Measurements from ENCODE around the gene SDK2.

DNA sequence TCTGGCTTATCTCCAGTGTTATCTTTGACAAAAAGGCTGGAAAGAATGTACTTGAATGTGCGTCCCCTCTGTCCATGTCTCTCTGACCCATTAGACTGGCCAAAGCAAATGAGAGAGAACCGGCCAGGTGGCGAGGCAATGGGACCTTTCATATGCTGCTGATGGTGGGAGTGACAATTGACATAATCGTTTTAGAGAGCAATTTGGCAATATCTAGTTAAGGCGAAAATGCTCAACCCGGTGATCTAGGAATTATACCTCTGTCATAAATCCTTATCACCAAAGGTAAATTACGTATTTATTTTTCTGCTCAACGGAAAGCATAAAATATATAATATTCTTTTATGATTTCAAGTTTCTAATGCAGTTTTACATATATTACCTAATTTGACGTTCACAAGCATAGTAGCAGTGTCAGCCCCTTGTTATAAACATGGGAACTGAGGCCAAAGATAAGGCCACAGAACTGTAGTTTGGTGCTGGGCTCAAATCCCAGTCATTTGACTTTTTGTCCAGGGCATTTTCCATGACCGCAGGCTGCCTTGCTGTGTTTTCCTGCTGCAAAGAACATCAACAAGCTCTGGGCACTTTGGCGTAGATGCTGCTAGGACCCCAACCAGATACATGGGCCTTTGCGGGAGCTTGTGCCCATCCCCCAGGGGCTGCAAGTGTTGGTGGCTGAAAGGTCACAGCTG is 14.7 kb upstream of the SDK2 start:
- TF ChIP-seq NFE2L2 (IDR thresholded peaks at IDR 0.05; ENCODE audit: low read depth, low read length) (no peak), POLR2A (IDR thresholded peaks at IDR 0.05; ENCODE audit: low read depth, low read length) (no peak), SMC3 (IDR thresholded peaks at IDR 0.05; ENCODE audit: low read depth, low read length) (no peak)
- TF ChIP-seq, protein P1, sequence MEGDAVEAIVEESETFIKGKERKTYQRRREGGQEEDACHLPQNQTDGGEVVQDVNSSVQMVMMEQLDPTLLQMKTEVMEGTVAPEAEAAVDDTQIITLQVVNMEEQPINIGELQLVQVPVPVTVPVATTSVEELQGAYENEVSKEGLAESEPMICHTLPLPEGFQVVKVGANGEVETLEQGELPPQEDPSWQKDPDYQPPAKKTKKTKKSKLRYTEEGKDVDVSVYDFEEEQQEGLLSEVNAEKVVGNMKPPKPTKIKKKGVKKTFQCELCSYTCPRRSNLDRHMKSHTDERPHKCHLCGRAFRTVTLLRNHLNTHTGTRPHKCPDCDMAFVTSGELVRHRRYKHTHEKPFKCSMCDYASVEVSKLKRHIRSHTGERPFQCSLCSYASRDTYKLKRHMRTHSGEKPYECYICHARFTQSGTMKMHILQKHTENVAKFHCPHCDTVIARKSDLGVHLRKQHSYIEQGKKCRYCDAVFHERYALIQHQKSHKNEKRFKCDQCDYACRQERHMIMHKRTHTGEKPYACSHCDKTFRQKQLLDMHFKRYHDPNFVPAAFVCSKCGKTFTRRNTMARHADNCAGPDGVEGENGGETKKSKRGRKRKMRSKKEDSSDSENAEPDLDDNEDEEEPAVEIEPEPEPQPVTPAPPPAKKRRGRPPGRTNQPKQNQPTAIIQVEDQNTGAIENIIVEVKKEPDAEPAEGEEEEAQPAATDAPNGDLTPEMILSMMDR (conservative IDR thresholded peaks at IDR 0.05; ENCODE audit: low read depth, low read length): no peak
- TF ChIP-seq, protein P2, sequence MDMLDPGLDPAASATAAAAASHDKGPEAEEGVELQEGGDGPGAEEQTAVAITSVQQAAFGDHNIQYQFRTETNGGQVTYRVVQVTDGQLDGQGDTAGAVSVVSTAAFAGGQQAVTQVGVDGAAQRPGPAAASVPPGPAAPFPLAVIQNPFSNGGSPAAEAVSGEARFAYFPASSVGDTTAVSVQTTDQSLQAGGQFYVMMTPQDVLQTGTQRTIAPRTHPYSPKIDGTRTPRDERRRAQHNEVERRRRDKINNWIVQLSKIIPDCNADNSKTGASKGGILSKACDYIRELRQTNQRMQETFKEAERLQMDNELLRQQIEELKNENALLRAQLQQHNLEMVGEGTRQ (IDR thresholded peaks at IDR 0.05; ENCODE audit: low read depth, low read length): no peak
